ENCODE measurements around the gene POTEF. TPM values are rescaled to one million over a fixed set of nuclear protein-coding genes. Genes with fewer than 3 reads are reported as not detected.
A peak's percentile ranks its signal among the peaks of the same experiment; 100 is the strongest.
"Not testable (repeated sequence)": the region's sequence is repeated elsewhere in the genome, so short reads cannot be mapped to it uniquely, and the experiment has no call there.

Gene POTEF
- total RNA-seq, 4 donors from 2014 or later = not detected

DNA sequence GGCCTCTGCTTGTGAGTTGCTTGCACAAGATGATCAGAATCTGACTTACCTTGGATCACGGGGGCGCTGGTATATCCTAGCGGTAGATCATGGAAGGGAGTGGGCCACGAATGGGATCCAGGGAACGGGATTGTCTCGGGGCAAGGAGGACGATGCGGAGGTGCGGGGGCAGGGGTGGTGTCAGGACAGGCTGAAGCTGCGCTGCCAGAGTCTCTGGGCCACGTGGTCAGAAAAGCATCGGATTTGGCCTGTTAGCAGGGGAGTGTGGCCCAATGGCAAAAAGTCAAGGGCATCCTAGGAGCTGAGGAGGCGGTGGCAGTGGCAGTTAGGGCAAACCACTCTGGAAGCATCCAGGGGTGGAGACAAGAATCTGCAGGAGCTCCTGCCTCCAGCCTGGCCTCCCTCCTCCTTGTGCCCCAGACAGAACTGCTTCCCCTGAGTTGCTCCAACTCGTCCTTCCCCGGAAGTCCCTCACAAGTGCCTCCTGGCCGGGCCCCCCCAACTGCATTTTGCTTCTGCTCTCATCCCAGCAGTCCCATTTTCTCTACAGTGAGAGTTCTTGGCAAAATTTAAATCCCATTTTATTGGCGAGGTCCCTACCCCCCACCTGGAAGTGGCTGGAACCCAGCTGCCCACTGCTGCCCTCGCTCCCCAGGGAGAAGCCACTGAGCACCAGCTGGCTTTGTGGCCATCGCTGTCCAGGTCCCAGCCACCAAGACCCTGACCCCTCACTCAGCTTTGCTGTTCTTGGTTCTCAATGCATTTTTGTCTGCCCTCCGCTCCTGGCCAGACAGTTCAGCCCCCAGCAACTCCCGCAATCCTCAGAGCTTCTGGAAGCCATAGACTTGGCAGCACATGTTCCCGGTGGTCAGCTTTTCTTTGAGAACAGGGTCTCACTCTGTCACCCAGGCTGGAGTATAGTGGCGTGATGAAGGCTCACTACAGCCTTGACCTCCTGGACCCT is 21.4 kb upstream of the POTEF start:
- peak in 1 of 2 donors; percentile 84 for DNase-seq (ENCODE audit: low spot score in 2 of 2)
- WGBS, 2 donors = 86 to 88% methylated on average over 23 of the region's 23 CpGs
- intact Hi-C loops (cut with DNase I; ENCODE audit: low total_unique reads) = no loop called here
- TF ChIP-seq, protein P1, sequence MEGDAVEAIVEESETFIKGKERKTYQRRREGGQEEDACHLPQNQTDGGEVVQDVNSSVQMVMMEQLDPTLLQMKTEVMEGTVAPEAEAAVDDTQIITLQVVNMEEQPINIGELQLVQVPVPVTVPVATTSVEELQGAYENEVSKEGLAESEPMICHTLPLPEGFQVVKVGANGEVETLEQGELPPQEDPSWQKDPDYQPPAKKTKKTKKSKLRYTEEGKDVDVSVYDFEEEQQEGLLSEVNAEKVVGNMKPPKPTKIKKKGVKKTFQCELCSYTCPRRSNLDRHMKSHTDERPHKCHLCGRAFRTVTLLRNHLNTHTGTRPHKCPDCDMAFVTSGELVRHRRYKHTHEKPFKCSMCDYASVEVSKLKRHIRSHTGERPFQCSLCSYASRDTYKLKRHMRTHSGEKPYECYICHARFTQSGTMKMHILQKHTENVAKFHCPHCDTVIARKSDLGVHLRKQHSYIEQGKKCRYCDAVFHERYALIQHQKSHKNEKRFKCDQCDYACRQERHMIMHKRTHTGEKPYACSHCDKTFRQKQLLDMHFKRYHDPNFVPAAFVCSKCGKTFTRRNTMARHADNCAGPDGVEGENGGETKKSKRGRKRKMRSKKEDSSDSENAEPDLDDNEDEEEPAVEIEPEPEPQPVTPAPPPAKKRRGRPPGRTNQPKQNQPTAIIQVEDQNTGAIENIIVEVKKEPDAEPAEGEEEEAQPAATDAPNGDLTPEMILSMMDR (IDR thresholded peaks at IDR 0.05) = no peak
- TF ChIP-seq POLR2A (IDR thresholded peaks at IDR 0.05) = no peak
- H3K4me3 ChIP-seq (ENCODE audit: low read depth, poor library complexity, severe bottlenecking) = no peak overlapping the region

DNA sequence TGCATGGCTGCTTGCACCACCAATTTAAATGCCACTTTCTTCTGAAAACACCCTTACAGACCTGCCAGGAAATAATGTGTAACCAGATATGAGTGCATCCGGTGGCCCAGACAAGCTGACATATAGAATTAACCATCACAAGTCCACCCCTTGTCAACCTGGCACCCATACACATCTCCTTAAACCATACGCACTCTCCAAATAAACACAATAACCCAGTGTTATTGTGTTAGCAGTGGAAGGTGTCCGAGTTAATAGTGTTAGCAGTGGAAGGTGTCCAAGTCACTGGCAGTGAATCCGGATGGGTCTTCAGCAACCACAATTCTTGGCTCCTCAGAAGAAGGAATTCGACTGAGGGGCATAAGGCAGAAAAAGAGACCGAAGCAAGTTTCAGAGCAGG is 19.5 kb upstream of the POTEF start:
- DNase-seq (ENCODE audit: low spot score in 2 of 2) = peak in 1 of 2 donors; percentile 8
- intact Hi-C loops (cut with DNase I; ENCODE audit: low total_unique reads); H3K4me3 ChIP-seq (ENCODE audit: low read depth, poor library complexity, severe bottlenecking): not testable (repeated sequence)
- WGBS, 2 donors = 57 to 64% methylated on average over 6 of the region's 6 CpGs

DNA sequence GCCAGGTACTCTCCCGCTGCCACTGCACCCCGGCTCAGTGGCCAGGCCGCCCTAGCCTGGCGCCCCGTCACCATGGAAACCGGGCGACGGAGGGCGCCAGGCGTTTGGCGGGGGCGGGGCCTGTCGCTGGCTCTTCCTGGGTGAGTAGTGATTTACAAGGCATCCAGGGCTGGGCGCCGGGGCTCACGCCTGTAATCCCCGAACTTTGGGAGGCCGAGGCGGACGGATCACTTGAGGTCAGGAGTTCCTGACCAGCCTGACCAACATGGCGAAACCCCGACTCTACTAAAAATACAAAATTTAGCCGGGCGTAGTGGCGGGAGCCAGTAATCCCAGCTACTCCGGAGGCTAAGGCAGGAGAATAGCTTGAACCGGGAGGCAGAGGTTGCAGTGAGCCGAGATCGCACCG is 16.0 kb upstream of the POTEF start, which contains the start of gene CCDC74B:
CCDC74B (minus strand) TSS at position 107 of the 409 bp plus-strand sequence. CDS start 116 bp downstream, outside the sequence.
- H3K4me3 ChIP-seq (ENCODE audit: low read depth, poor library complexity, severe bottlenecking); intact Hi-C loops (cut with DNase I; ENCODE audit: low total_unique reads): not testable (repeated sequence)
- WGBS, 2 donors = 10 to 11% methylated on average over 17 to 23 of the region's 30 CpGs
- peak in 1 of 2 donors; percentile 86 for DNase-seq (ENCODE audit: low spot score in 2 of 2)

DNA sequence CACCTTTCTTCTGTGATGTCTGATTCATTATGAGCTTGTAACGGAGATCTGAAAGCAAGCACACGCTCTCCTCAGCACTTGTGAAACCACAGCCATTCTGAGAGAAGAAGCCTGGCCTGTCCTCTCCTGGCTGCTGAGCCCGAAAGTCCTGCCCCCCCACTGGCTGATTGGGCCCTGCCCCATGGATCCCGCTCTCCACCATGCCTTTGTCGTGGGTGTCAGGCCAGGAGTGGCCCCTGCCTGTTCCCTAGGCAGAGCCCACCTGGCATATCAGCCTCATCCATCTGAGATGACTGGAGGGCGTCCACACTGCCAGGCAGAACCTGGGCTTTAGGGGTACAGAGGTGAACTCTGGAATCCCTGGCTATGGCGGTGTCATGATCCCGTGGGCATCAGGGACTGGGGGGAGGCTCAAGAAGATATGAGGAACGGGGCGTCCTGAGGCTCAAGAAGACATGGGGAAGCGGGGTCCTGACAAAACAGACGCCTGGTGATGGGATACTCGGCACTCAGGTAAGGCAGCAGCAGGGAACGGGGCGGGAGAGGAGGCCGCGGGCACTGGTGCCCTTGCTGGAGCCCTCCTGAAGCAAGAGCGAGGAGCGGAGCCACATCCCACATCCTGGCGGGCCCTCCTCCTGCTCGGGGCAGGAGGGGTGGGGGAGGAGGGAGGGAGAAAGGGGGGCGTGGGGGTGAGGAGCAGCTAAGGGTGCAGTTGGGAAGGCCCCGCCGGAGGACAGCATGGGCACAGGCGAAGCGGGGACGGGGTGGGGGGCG is 14.4 kb upstream of the POTEF start:
- H3K4me3 ChIP-seq (ENCODE audit: low read depth, poor library complexity, severe bottlenecking) = not testable (repeated sequence)
- peak in 1 of 2 donors; percentile 76 for DNase-seq (ENCODE audit: low spot score in 2 of 2)

DNA sequence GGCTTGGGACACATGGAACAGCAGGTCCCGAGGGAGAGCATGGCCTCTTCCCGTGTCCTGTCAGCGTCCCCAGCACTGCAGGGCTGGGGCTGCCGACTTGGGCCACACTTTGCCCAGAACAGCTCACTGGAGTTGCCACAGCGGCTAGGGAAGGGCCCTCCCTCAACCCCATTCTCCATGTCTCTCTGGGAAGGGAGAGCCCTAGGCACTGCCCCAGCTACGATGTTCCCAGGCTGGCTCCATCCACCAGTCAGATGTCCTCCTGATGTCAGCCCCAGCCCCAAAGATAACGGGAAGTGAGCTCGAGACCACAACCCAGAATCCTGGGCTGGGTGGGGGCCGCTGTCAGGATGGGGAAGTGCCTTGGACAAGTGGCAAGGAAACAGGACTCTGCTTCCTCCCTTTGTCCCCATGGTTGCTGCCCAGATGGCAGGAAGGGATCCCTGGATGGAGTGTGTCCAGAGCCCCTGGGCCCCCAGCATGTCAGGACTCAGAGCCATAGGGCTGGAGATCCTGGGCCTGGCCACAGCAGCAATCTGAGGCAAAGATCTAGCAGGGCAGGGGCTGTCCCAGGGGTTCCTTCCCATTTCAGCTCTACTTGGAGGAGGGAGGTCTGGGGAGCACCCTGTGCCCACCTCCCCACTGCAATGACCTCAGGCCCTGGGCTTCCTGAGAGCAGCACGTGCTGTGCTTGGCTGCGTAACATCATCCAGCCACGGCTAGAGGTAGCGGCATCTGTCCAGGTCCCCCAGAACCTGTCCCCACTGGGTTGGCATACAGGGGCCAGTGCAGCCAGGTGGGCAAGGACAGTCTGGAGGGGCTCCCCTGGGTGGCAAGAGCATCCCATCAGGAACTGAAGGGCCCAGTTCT is 13.6 kb upstream of the POTEF start:
- H3K4me3 ChIP-seq (ENCODE audit: low read depth, poor library complexity, severe bottlenecking); intact Hi-C loops (cut with DNase I; ENCODE audit: low total_unique reads): not testable (repeated sequence)
- peak in 1 of 2 donors; percentile 71 for DNase-seq (ENCODE audit: low spot score in 2 of 2)
- 97 to 100% methylated on average over 3 to 5 of the region's 13 CpGs for WGBS, 2 donors

More for the DNA sequence above, 14.4 kb upstream of the POTEF start:
- WGBS, 2 donors = 52 to 60% methylated on average over 17 to 21 of the region's 28 CpGs
- intact Hi-C loops (cut with DNase I; ENCODE audit: low total_unique reads) = not testable (repeated sequence)

DNA sequence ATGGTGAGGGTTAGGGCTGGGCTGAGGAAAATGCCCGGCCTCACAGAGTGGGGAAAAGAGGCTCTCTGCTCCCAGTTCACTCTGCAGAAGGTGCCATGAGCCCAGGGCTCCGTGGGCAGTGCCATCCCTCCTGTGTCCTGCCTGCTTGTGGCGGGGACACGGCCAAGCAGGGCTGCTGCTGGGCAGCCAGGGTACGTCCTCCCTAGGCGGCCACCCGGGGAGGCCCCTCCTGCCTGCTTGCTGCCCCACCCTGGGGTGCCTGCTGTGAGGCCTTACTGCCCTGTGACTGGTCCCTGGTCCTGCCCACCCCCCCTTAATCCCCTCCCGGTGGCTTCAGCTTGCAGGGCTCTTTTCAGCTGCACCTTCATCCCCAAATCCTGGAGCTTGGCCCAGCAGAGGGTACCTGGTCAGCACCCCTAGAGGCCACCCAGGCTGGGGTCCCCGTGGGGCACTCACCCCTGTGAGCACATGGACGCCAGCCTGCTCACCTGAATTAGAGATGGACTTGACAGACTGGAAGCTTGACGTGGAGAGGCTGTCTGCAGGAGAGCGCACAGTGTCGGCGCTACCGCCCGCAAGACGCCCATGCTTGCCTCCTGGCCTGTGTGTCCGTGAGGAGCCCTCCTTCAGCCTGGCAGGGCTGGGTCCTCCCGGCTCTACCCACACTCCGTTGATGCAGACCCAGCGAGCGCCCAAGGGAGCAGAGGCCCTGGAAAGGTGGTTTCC is 12.8 kb upstream of the POTEF start:
- H3K4me3 ChIP-seq (ENCODE audit: low read depth, poor library complexity, severe bottlenecking); intact Hi-C loops (cut with DNase I; ENCODE audit: low total_unique reads): not testable (repeated sequence)
- peak in 1 of 2 donors; percentile 78 for DNase-seq (ENCODE audit: low spot score in 2 of 2)
- WGBS, 2 donors = 83 to 95% methylated on average over 5 to 17 of the region's 22 CpGs

DNA sequence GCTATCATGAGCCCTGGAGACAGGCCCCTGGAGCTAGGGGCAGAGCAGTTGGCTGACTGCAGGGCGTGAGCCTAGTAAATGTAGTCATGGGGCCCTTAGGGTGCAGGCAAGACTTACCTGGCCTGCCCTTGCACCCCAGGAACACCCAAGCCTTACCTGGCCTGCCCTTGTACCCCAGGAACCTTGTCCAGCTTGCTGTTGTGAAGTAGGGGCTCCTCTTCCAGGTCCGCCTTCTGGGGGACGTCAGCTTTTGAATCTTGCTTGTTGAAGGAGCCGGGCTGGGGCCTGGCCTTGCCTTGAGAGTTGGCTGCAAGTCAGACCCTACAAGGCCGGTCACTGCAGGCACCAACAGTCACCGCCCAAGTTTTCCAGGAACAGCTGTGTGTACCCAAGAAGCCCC is 12.0 kb upstream of the POTEF start:
- WGBS, 2 donors = 92% methylated on average over 2 of the region's 6 CpGs; no CpG with 5 or more reads in 1 of the 2 donors
- DNase-seq (ENCODE audit: low spot score in 2 of 2) = peak in 1 of 2 donors; percentile 17
- intact Hi-C loops (cut with DNase I; ENCODE audit: low total_unique reads); H3K4me3 ChIP-seq (ENCODE audit: low read depth, poor library complexity, severe bottlenecking): not testable (repeated sequence)

DNA sequence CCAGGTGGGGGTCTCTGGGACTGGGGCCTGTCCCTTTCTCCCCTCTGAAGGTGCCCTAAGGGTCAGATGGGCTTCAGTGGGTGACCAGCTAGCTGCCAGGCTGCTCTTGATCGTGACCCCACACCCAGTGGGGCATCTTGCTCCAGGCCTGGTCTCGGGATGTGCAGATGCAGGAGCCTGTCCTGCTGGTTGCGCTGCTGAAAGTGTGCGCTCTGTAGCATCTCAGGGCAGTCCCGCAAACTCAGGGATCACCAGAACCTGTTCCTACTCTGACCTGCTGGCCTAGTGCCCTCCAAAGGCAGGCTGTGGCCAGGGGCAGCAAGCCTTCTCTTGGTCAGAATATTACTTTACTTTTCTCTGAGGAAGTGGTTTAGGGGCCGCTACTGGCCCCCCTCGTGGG is 11.5 kb upstream of the POTEF start:
- intact Hi-C loops (cut with DNase I; ENCODE audit: low total_unique reads); H3K4me3 ChIP-seq (ENCODE audit: low read depth, poor library complexity, severe bottlenecking): not testable (repeated sequence)
- no CpG with 5 or more reads among the region's 7 CpGs for WGBS, 2 donors
- peak in 1 of 2 donors; percentile 56 for DNase-seq (ENCODE audit: low spot score in 2 of 2)

DNA sequence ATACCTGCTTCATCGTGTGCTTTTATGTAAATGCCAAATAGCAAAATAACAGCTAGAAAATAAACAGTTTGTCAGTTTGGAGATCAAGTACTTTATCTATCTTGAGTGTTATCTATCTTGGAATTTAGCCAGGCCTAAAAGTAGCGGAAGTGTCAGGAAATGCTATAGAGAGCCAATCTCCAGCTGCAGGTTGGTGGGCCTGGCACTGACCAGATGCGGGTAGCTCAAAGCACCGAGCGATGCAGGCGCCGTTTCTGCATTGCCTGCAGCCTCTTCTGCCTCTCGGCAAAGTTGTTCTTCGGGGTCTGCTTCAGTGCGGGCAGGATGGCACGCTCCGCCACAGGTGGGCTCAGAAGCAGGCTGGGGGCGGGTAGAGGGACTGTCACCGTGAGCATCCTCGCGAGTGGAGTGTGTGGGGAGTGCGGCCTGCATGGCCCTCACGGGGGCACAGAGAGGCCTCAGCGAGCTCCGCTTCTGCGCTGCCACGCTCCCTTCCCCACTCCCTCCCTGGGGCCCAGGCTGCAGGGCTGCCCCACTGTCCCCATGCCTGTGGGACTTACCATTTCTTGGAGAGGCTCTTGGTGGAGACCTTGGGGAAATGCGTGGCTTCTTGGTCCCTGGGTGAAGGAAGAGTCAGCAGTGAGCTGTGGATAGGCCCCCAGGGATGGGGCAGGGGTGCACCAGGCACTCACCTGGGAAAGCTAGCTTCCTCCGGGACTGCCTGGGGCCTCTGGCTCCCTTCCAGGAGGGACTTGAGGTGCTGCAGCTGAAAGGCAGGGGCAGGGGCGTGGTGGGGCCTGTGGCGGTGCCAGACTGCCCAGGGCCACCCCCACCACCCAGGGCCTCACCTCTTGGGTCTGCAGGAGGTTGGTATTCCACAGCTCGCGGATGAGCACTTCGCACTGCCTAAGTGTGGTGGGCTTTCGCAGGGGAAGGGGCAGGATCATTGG is 10.6 kb upstream of the POTEF start:
- H3K4me3 ChIP-seq (ENCODE audit: low read depth, poor library complexity, severe bottlenecking); intact Hi-C loops (cut with DNase I; ENCODE audit: low total_unique reads): not testable (repeated sequence)
- DNase-seq (ENCODE audit: low spot score in 2 of 2) = peak in 1 of 2 donors; percentile 75
- 65 to 79% methylated on average over 23 to 27 of the region's 30 CpGs for WGBS, 2 donors

DNA sequence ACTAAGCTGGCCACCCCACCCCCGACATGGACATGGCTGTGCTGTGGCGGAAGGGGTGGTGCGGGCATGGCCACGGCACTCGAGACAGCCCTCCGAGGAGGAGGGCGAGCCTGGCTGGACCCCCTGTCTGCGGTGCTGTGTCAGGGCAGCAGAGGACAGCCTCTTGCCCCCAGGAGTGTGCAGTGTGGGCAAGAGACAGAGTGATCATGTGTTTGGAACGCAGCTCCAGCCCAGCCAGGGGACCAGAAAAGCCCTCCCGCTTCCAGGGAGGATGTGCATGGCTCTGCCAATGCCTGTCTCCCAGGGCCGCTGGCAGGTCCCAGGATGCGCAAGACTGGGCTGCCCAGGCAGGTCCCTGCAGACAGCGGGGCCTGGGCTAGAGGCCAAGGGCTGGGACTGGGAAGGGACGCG is 9.8 kb upstream of the POTEF start:
- intact Hi-C loops (cut with DNase I; ENCODE audit: low total_unique reads); H3K4me3 ChIP-seq (ENCODE audit: low read depth, poor library complexity, severe bottlenecking): not testable (repeated sequence)
- 49 to 67% methylated on average over 3 to 5 of the region's 15 CpGs for WGBS, 2 donors
- DNase-seq (ENCODE audit: low spot score in 2 of 2) = peak in 1 of 2 donors; percentile 48

DNA sequence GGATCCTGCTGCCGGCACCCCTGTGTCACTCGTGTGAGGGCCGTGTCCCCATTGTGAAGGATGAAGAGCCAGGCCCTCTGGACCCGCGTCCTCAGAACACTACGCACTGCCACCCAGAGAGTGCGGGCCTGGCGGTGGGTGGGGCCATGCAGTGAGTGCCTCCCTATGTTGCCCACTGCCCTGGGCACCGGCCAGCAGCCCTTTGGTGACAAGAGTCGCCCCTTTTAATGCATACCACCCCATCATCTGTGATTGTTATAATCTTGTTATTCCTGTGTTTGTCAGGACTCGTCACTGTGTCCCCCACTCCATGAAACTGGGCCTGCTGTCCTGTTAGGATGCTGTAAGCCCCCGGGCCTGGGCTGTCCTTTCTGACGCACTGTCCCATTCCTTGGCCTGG is 9.3 kb upstream of the POTEF start:
- H3K4me3 ChIP-seq (ENCODE audit: low read depth, poor library complexity, severe bottlenecking); intact Hi-C loops (cut with DNase I; ENCODE audit: low total_unique reads): not testable (repeated sequence)
- peak in 1 of 2 donors; percentile 67 for DNase-seq (ENCODE audit: low spot score in 2 of 2)
- WGBS, 2 donors = 74 to 90% methylated on average over 4 of the region's 13 CpGs

All from lower leg skin (tissue), 4 donors.